ENCODE data around the gene GNAO1.

- TF ChIP-seq POLR2B (IDR thresholded peaks at IDR 0.05; ENCODE audit: low read depth, partially characterized antibody) (no peak), MAX (CRISPR knock-in tag; IDR thresholded peaks at IDR 0.05) (no peak), ZBTB7A (IDR thresholded peaks at IDR 0.05; ENCODE audit: borderline replicate concordance, control insufficient read depth, low read depth, low read length) (no peak), ZKSCAN1 (IDR thresholded peaks at IDR 0.05; ENCODE audit: low read depth, low read length) (no peak), CTCF (IDR thresholded peaks at IDR 0.05 in 2 of 3, conservative IDR thresholded peaks at IDR 0.05 in 1 of 3; ENCODE audit: insufficient read depth in 2 of 3, low read depth in 1 of 3, low read length in 3 of 3) (no peak), USF2 (CRISPR knock-in tag; IDR thresholded peaks at IDR 0.05) (no peak), EP300 (IDR thresholded peaks at IDR 0.05; ENCODE audit: low read length) (no peak), PHF8 (IDR thresholded peaks at IDR 0.05; ENCODE audit: borderline replicate concordance, low read length) (no peak)
Measured at GRCh38 chr16:56300242-56300623, 108.9 kb downstream of the GNAO1 start.
